K562 (cell line): ENCODE data around the gene NTM. TPM values are rescaled to one million over a fixed set of nuclear protein-coding genes. Genes with fewer than 3 reads are reported as not detected.

Experiments used
- ATAC-seq: fragments of 200-7000 bp; cut with Tn5 transposase; 3 replicates; pipeline ENCODE4 v1.9.1; 2020; ENCODE audit warnings: moderate library complexity
- BruUV-seq: library from RNA; stranded (reverse); fragments of 400-500 nt; replicated peaks from 2 replicates; lab custom pipeline; 2021; lab: Mats Ljungman, UMichigan
- CTCF ChIA-PET: fragments of 300-600 bp; formaldehyde crosslinking; extraction: SDS; loops from one replicate; lab custom pipeline; 2021; ENCODE audit warnings: low intra/inter-chr PET ratio; lab: Yijun Ruan, JAX
- POLR2A ChIA-PET: fragments of 300-600, 350-650 bp; sonication (Branson Sonifier 250); formaldehyde crosslinking; extraction: SDS; loops from one replicate; lab custom pipeline; 2021; ENCODE audit warnings: antibody characterized with exemption, inconsistent platforms; lab: Yijun Ruan, JAX
- DNase-seq, 4 experiments: peaks; one replicate each; pipeline versions ENCODE4 v3.0.0 to v3.0.0-alpha.2; 2011 to 2018; ENCODE audit warnings: low spot score in 3 of 4, mixed read lengths in 3 of 4; ENCODE audit errors: extremely low read depth in 1 of 4
- FAIRE-seq: peaks from 2 replicates; lab custom pipeline; 2011; peaks lifted over from hg19 to GRCh38; lab: Jason Lieb, UNC
- H2AFZ ChIP-seq: 2 replicates; pipeline ENCODE4 v1.6.0; 2011; ENCODE audit warnings: low read depth, low read length, control low read depth, inconsistent platforms
- H3K27ac ChIP-seq: fragments of 200-600 bp; 3 replicates; pipeline ENCODE4 v1.8.0; 2011; ENCODE audit warnings: low read depth, mild to moderate bottlenecking, control low read depth, inconsistent platforms, low read length, moderate library complexity, mixed read lengths; ENCODE audit errors: extremely low read depth
- H3K27me3 ChIP-seq, 2 experiments: fragments of 300-600 bp in 1 of 2; 2 replicates in 1 of 2; 3 replicates in 1 of 2; pipeline versions ENCODE4 v1.6.0 to v1.8.0; 2011; ENCODE audit warnings: inconsistent platforms in 2 of 2, low read length in 2 of 2, mild to moderate bottlenecking in 1 of 2, mixed read lengths in 1 of 2, moderate library complexity in 1 of 2; ENCODE audit not compliant: control insufficient read depth in 2 of 2, insufficient read depth in 2 of 2
- H3K36me3 ChIP-seq: fragments of 300-600 bp; 3 replicates; pipeline ENCODE4 v1.8.0; 2011; ENCODE audit warnings: mild to moderate bottlenecking, low read length, inconsistent platforms; ENCODE audit not compliant: control insufficient read depth, insufficient read depth
- H3K4me1 ChIP-seq, 2 experiments: fragments of 200-600 bp in 1 of 2; replicated peaks in 1 of 2; 2 replicates in 1 of 2; 3 replicates in 1 of 2; pipeline versions ENCODE4 v1.5.1 to v1.8.0; 2011; ENCODE audit warnings: inconsistent platforms in 2 of 2, low read length in 2 of 2, mild to moderate bottlenecking in 1 of 2, mixed read lengths in 1 of 2, moderate library complexity in 1 of 2; ENCODE audit not compliant: control insufficient read depth in 2 of 2, insufficient read depth in 2 of 2
- H3K4me2 ChIP-seq: 2 replicates; pipeline ENCODE4 v1.6.1; 2011; ENCODE audit warnings: low read length, control low read depth, inconsistent platforms, mixed read lengths; ENCODE audit not compliant: insufficient read depth
- H3K4me3 ChIP-seq: fragments of 200-600 bp; sonication (generic), shearing (Covaris generic); 2 replicates; pipeline ENCODE4 v1.5.1; 2016; ENCODE audit warnings: control low read depth, inconsistent platforms
- H3K79me2 ChIP-seq: fragments of 200-600 bp; 3 replicates; pipeline ENCODE4 v1.8.0; 2011; ENCODE audit warnings: low read length, inconsistent platforms; ENCODE audit not compliant: control insufficient read depth, insufficient read depth
- H3K9ac ChIP-seq, 2 experiments: 2 replicates each; pipeline versions ENCODE4 v1.6.0 to v1.6.1; 2011; ENCODE audit warnings: low read depth in 2 of 2, low read length in 2 of 2, control low read depth in 1 of 2, inconsistent platforms in 1 of 2, mild to moderate bottlenecking in 1 of 2, mixed read lengths in 1 of 2; ENCODE audit not compliant: insufficient read depth in 1 of 2
- H3K9me1 ChIP-seq: one replicate; pipeline ENCODE4 v1.6.0; 2011; ENCODE audit warnings: inconsistent platforms, mild to moderate bottlenecking, low read length, moderate library complexity; ENCODE audit not compliant: control insufficient read depth, insufficient read depth
- H3K9me3 ChIP-seq: replicated peaks from 2 replicates; pipeline ENCODE4 v1.5.1; 2011; ENCODE audit warnings: low read depth, low read length, inconsistent platforms; ENCODE audit not compliant: control insufficient read depth, insufficient read depth
- H4K20me1 ChIP-seq: replicated peaks from 2 replicates; pipeline ENCODE4 v1.6.1; 2011; ENCODE audit warnings: low read length, inconsistent platforms, mixed read lengths; ENCODE audit not compliant: control insufficient read depth, insufficient read depth
- ELF2 ChIP-seq: fragments of 250-450 bp; sonication (Bioruptor Pico); IDR thresholded peaks from 2 replicates; pipeline ENCODE4 v1.5.0; 2021; ENCODE audit warnings: mild to moderate bottlenecking
- WGBS: fragments of 100-300 bp; shearing (Covaris generic); methylation state at CpG from one replicate; pipeline ENCODE4 v1.1.6; 2016; ENCODE audit warnings: low coverage, mixed read lengths; ENCODE audit not compliant: insufficient coverage; ENCODE audit errors: missing lambda C conversion rate; 5-methylcytosine and 5-hydroxymethylcytosine counted together
- in situ Hi-C: fragments of 300-500 bp; cut with MboI; formaldehyde crosslinking; loops from 4 replicates; pipeline ENCODE4 v1.15.0; 2018; ENCODE audit warnings: inconsistent platforms, mixed read lengths
- intact Hi-C: fragments of 100-400 bp; cut with micrococcal nuclease; formaldehyde crosslinking; loops from 2 replicates; pipeline ENCODE4 v1.14.2; 2022
- polyA plus RNA-seq, 8 experiments: library from polyadenylated mRNA; depleted of rRNA in 4 of 8; stranded (reverse) in 5 of 8; unstranded in 3 of 8; fragments of >200 nt; fragmentation: Nextera tagmentation in 2 of 8; fragmentation: Illumina TruSeq in 1 of 8; extraction: Ambion mirVana in 2 of 8; extraction: Trizol in 1 of 8; gene quantifications; 2 replicates each; pipeline versions ENCODE4 v1.2.1 to v1.2.3, GENCODE V29; 2011 to 2014; ENCODE audit warnings: inconsistent platforms in 1 of 8, missing spikeins in 1 of 8
- total RNA-seq, 7 experiments: library from RNA; depleted of rRNA in 6 of 7; stranded (reverse); fragments of >200 nt in 6 of 7; fragmentation: Illumina TruSeq in 2 of 7; extraction: Trizol in 2 of 7; gene quantifications; 2 replicates each; pipeline versions ENCODE4 v1.2.1 to v1.2.3, GENCODE V29; 2011 to 2021; ENCODE audit warnings: low replicate concordance in 1 of 7
- TF ChIP-seq, protein P1 (sequence below): fragments of 200-800 bp; sonication (Bioruptor generic); IDR thresholded peaks from 2 replicates; pipeline ENCODE4 v1.6.1; 2016; ENCODE audit warnings: missing genetic modification characterization, missing compliant biosample characterization
- TF ChIP-seq, protein P2 (sequence below), 2 experiments: IDR thresholded peaks; 2 replicates each; pipeline ENCODE4 v1.6.1; 2011; ENCODE audit warnings: borderline replicate concordance in 1 of 2, control low read depth in 1 of 2, low read depth in 1 of 2, low read length in 1 of 2, mild to moderate bottlenecking in 1 of 2, mixed read lengths in 1 of 2, moderate library complexity in 1 of 2; ENCODE audit not compliant: insufficient read depth in 1 of 2, insufficient read length in 1 of 2, poor library complexity in 1 of 2, severe bottlenecking in 1 of 2; ENCODE audit errors: extremely low read depth in 1 of 2

NTM gene
- total and polyA plus RNA-seq, 9 of the 15 experiments (the other 6 are each of a cell fraction or from before 2014, with no cell fraction given) = not detected

DNA sequence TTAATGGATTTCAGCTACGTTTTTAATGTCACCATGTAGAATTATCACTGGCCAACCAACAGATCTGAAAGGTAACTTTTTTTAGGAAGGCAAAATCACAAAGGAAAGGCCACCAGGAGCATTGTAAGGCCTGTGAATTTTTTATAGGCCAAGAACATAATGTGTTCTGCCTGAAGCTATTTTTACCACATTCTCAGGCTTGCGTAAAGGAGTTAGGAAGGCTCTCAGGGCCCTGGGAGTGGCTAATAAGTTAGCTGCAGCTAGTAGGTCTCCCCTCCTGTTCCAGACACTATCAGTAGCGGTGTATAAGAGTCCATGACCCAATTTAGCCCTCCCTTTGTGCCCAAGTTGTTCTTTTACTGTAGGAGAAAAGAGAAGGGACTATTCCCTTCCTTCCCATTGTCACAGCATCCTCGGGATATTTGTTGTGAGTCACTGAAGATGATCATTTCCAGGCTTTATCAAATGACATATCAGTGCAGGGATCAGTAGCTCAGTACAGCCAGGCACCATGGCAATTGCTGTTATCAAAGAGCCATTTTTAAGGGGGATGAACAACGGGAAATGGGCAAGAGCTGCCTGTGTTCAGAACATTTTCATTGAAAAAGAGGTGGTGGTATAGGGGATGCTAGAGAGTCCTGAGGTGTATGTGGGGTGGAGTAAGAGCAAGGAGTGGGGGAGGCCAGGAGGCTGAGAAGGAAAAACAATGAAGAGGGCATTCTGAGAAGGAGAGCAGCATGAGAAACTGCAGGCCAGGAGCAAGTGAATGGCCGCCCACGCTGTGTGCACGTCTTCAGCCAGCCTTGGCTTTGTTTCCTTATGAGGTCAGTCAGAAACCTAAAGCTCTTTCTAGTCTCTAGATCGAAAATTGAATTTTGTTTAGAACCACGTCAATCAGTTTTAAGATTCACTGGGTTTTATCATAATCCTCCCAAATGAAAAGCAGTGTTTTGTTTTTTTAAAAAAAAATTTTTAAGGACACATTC is 940.3 kb downstream of the NTM start:
- 0% methylated on average over 10 of the region's 10 CpGs for WGBS
- Histone ChIP-seq H3K9me1 (no peaks in the 10 kb centered on the region), H3K4me2 (no peak overlapping the region), H3K36me3 (no peaks in the 10 kb centered on the region), H2AFZ (no peak overlapping the region), H3K27me3 (no peaks in the 10 kb centered on the region), H3K9me3 (no peaks in the 10 kb centered on the region), H4K20me1 (no peaks in the 10 kb centered on the region)
- FAIRE-seq = no peak
- intact Hi-C loops = no loop called here
- TF ChIP-seq ELF2 (CRISPR knock-in tag) = no peak
- TF ChIP-seq, all 486 proteins: peak for 0
- ChIA-PET CTCF (no interaction called here), POLR2A (no interaction called here)
- Histone ChIP-seq H3K27ac (no peak overlapping the region), H3K4me3 (no peak overlapping the region), H3K9ac (no peak overlapping the region), H3K4me1 (no peaks in the 10 kb centered on the region), H3K79me2 (no peaks in the 10 kb centered on the region)
- in situ Hi-C loops = no loop called here
- no TSS peak for BruUV-seq
- DNase-seq (no peak), ATAC-seq (no peak)

DNA sequence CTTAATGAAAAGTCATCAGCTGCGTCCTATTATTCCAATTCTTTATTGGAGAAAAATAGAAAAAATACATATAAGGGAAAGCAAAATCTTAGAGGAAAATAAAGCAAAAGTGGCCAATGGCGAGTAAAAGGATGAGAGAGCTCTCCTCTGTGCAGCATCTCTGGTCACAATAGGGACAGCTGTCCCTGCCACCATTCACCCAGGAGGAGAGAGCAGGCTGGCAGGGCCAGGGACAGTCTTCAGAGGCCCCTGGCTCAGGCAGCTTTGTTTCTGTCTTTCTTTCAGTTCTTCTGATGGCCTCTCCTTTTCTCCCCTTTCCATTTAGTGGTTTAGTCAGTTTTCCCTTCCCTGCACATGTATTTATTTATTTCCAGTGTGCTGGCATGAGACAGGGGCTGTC is 941.3 kb downstream of the NTM start:
- 3% methylated on average over 2 of the region's 2 CpGs for WGBS
- no peak overlapping the region for H3K9ac ChIP-seq
- no peak for FAIRE-seq
- TF ChIP-seq, protein P1, sequence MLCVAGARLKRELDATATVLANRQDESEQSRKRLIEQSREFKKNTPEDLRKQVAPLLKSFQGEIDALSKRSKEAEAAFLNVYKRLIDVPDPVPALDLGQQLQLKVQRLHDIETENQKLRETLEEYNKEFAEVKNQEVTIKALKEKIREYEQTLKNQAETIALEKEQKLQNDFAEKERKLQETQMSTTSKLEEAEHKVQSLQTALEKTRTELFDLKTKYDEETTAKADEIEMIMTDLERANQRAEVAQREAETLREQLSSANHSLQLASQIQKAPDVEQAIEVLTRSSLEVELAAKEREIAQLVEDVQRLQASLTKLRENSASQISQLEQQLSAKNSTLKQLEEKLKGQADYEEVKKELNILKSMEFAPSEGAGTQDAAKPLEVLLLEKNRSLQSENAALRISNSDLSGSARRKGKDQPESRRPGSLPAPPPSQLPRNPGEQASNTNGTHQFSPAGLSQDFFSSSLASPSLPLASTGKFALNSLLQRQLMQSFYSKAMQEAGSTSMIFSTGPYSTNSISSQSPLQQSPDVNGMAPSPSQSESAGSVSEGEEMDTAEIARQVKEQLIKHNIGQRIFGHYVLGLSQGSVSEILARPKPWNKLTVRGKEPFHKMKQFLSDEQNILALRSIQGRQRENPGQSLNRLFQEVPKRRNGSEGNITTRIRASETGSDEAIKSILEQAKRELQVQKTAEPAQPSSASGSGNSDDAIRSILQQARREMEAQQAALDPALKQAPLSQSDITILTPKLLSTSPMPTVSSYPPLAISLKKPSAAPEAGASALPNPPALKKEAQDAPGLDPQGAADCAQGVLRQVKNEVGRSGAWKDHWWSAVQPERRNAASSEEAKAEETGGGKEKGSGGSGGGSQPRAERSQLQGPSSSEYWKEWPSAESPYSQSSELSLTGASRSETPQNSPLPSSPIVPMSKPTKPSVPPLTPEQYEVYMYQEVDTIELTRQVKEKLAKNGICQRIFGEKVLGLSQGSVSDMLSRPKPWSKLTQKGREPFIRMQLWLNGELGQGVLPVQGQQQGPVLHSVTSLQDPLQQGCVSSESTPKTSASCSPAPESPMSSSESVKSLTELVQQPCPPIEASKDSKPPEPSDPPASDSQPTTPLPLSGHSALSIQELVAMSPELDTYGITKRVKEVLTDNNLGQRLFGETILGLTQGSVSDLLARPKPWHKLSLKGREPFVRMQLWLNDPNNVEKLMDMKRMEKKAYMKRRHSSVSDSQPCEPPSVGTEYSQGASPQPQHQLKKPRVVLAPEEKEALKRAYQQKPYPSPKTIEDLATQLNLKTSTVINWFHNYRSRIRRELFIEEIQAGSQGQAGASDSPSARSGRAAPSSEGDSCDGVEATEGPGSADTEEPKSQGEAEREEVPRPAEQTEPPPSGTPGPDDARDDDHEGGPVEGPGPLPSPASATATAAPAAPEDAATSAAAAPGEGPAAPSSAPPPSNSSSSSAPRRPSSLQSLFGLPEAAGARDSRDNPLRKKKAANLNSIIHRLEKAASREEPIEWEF = no peak
- TF ChIP-seq, protein P2, sequence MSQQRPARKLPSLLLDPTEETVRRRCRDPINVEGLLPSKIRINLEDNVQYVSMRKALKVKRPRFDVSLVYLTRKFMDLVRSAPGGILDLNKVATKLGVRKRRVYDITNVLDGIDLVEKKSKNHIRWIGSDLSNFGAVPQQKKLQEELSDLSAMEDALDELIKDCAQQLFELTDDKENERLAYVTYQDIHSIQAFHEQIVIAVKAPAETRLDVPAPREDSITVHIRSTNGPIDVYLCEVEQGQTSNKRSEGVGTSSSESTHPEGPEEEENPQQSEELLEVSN (IDR thresholded peaks at IDR 0.05; ENCODE audit: borderline replicate concordance in 1 of 2, extremely low read depth in 1 of 2, insufficient read depth in 1 of 2, insufficient read length in 1 of 2, low read depth in 1 of 2, low read length in 1 of 2, poor library complexity in 1 of 2, severe bottlenecking in 1 of 2) = no peak

More for the DNA sequence above, 941.3 kb downstream of the NTM start:
- Histone ChIP-seq H3K4me2 (no peak overlapping the region), H3K9me1 (no peaks in the 10 kb centered on the region), H2AFZ (no peak overlapping the region), H3K27ac (no peak overlapping the region), H3K4me1 (no peaks in the 10 kb centered on the region), H4K20me1 (no peaks in the 10 kb centered on the region), H3K27me3 (no peaks in the 10 kb centered on the region), H3K36me3 (no peaks in the 10 kb centered on the region), H3K4me3 (no peak overlapping the region), H3K9me3 (no peaks in the 10 kb centered on the region), H3K79me2 (no peaks in the 10 kb centered on the region)
- in situ Hi-C loops (no loop called here), intact Hi-C loops (no loop called here)
- ChIA-PET POLR2A (no interaction called here), CTCF (no interaction called here)
- ATAC-seq (no peak), DNase-seq (no peak)
- BruUV-seq = no TSS peak
